Right hindlimb (tissue), 1 donor: Measurements from ENCODE around the gene CMSS1.
"Not testable (repeated sequence)": the region's sequence is repeated elsewhere in the genome, so short reads cannot be mapped to it uniquely, and the experiment has no call there.

Source experiments
- DNase-seq: peaks from one replicate; pipeline ENCODE4 v3.0.0-alpha.2; 2018

Gene CMSS1

GRCh38 chr3:99823723-99824711 lies 6.4 kb downstream of the CMSS1 start:
- DNase-seq, result no peak

- DNase-seq, result no peak
Measured at GRCh38 chr3:99825004-99825640, 7.5 kb downstream of the CMSS1 start.

GRCh38 chr3:99829844-99830243 lies 12.2 kb downstream of the CMSS1 start:
- DNase-seq, result no peak

- DNase-seq, result no peak
Measured at GRCh38 chr3:99833617-99834205, 16.0 kb downstream of the CMSS1 start.

- no peak for DNase-seq
Measured at GRCh38 chr3:99834211-99834957, 16.7 kb downstream of the CMSS1 start.

- no peak for DNase-seq
Measured at GRCh38 chr3:99836681-99837080, 19.0 kb downstream of the CMSS1 start.

GRCh38 chr3:99837715-99838114 lies 20.1 kb downstream of the CMSS1 start:
- no peak for DNase-seq

- DNase-seq, result no peak
Measured at GRCh38 chr3:99838755-99839154, 21.1 kb downstream of the CMSS1 start.

GRCh38 chr3:99839613-99840012 lies 22.0 kb downstream of the CMSS1 start:
- no peak for DNase-seq

GRCh38 chr3:99841949-99842348 lies 24.3 kb downstream of the CMSS1 start:
- DNase-seq, result not testable (repeated sequence)

- DNase-seq, result no peak
Measured at GRCh38 chr3:99842826-99843589, 25.3 kb downstream of the CMSS1 start.

GRCh38 chr3:99843590-99844258 lies 26.1 kb downstream of the CMSS1 start:
- DNase-seq, result peak; percentile 37

GRCh38 chr3:99845331-99845730 lies 27.7 kb downstream of the CMSS1 start:
- DNase-seq, result no peak

- no peak for DNase-seq
Measured at GRCh38 chr3:99845999-99846398, 28.3 kb downstream of the CMSS1 start.

GRCh38 chr3:99846477-99847160 lies 29.0 kb downstream of the CMSS1 start:
- DNase-seq, result no peak

- DNase-seq, result no peak
Measured at GRCh38 chr3:99848433-99848832, 30.8 kb downstream of the CMSS1 start.

GRCh38 chr3:99850608-99851007 lies 32.9 kb downstream of the CMSS1 start:
- DNase-seq, result no peak

- DNase-seq, result no peak
Measured at GRCh38 chr3:99851955-99852354, 34.3 kb downstream of the CMSS1 start.

- no peak for DNase-seq
Measured at GRCh38 chr3:99852851-99853250, 35.2 kb downstream of the CMSS1 start.

- no peak for DNase-seq
Measured at GRCh38 chr3:99854756-99855298, 37.2 kb downstream of the CMSS1 start.

- DNase-seq, result no peak
Measured at GRCh38 chr3:99855900-99856299, 38.2 kb downstream of the CMSS1 start.
